ENCODE measurements around the gene JUN.
A peak's percentile ranks its signal among the peaks of the same experiment; 100 is the strongest.

Gene JUN

DNA sequence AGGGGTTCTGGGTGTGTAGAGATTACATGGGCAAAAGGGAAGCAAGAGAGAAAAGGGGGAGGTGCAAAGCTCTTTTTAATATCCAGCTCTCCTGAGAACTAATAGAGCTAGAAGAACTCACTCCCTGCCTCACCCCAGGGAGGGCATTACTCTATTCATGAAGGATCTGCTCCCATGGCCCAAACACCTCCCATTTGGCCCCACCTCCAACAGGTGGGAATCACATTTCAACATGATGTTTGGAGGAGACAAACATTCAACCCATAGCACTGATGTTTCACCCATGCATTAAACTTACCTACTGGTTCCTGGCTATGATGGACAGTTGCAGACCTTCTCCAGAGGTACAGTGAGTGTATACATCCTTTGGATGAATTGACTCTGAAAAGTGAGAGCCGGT lies 7.3 kb upstream of the JUN start:
- no peak for DNase-seq (ENCODE audit: low read depth)
- no peak for TF ChIP-seq CTCF (IDR thresholded peaks at IDR 0.05; ENCODE audit: low read length, missing control alignments)
- no peak overlapping the region for H3K4me3 ChIP-seq (replicated peaks; ENCODE audit: low read depth, low read length)

GRCh38 chr1:58789996-58790660 lies 6.3 kb upstream of the JUN start:
- H3K4me3 ChIP-seq (replicated peaks; ENCODE audit: low read depth, low read length): no peak overlapping the region
- DNase-seq (ENCODE audit: low read depth): no peak

GRCh38 chr1:58789322-58789856 lies 5.5 kb upstream of the JUN start:
- DNase-seq (ENCODE audit: low read depth): no peak
- H3K4me3 ChIP-seq (replicated peaks; ENCODE audit: low read depth, low read length): no peak overlapping the region
- TF ChIP-seq CTCF (IDR thresholded peaks at IDR 0.05; ENCODE audit: low read length, missing control alignments): no peak

More at GRCh38 chr1:58789996-58790660, 6.3 kb upstream of the JUN start:
- no peak for TF ChIP-seq CTCF (IDR thresholded peaks at IDR 0.05; ENCODE audit: low read length, missing control alignments)

DNA sequence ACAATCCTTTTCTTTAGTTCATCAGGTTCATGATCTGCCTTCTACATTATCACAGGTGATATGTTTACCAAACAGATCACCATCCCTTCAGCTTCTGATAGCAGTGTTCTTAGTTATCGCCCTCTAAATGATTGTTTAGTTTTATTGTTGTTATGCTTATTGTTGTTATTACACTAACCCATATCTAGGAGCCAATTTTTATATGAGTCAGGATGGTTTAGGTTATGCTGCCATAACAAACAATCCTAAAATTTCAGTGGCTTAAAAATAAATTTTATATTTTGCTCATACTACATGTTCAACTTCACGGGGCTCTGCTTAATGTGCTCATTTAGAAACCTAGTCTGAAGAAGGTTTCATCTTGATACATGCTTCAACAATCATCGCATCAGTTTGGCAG lies 4.4 kb upstream of the JUN start:
- TF ChIP-seq CTCF (IDR thresholded peaks at IDR 0.05; ENCODE audit: low read length, missing control alignments): no peak

DNA sequence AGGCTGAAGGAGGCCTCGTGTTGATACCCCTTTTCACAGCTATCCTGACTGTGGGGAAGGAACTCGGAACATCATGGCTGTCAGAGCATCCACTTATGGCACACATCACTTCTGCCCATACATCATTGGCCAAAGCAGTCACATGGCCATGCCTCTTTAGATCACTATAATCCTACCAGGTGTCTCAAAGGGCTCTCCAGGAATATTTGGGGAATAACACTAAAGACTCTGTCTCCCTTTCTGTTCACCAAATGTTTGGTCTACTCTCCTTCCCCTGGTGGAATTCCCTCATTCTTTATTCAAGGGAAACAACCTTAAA lies 3.0 kb upstream of the JUN start:
- no peak overlapping the region for H3K4me3 ChIP-seq (replicated peaks; ENCODE audit: low read depth, low read length)
- no peak for DNase-seq (ENCODE audit: low read depth)
- TF ChIP-seq CTCF (IDR thresholded peaks at IDR 0.05; ENCODE audit: low read length, missing control alignments): no peak

More for the DNA sequence above, 4.4 kb upstream of the JUN start:
- DNase-seq (ENCODE audit: low read depth): no peak
- no peak overlapping the region for H3K4me3 ChIP-seq (replicated peaks; ENCODE audit: low read depth, low read length)

DNA sequence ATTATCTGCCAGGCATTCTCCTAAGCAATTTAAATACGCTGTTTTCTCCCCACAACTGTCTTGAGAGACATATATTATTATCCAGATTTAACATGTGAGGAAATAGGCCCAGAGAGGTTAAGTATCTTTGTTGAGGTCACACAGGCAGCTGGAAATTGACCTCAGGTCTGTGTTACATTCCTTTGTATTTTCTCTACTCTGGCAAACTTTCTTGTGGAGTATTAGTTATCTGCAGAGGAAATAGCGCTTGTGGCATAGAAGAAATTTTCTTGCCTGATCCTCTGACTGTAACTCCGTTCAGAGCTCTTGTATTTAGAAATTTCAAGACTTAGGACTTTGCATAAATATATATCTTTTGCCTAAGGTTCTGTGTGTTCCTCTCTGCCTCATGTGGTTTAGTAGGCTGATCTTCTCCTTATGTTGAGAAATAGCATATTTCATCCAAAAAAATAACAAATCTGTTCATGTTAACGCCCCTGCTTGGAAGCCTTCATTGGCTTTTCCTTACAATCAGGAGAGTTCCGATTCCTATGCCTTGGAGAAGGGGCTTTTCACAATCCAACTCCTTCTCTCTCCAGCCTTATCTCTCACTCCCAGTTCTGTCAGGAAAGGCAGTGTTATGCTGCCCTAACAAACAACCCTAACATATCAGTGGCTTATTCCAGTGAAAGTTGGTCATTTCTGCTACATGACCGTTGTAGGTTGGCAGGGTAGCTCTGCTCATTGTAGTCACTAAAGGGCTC lies 2.5 kb upstream of the JUN start:
- H3K4me3 ChIP-seq (replicated peaks; ENCODE audit: low read depth, low read length): no peak overlapping the region
- DNase-seq (ENCODE audit: low read depth): peak; percentile 73
- TF ChIP-seq CTCF (IDR thresholded peaks at IDR 0.05; ENCODE audit: low read length, missing control alignments): no peak

All from fibroblast of pulmonary artery (primary cell).